Epidermal melanocyte (primary cell): Measurements from ENCODE around the gene DSCAM.

Experiments used
- DNase-seq: peaks from one replicate; pipeline ENCODE4 v3.0.0; 2011; ENCODE audit warnings: low spot score; ENCODE audit not compliant: insufficient read length

DSCAM gene

GRCh38 chr21:40768056-40768455 lies 78.9 kb downstream of the DSCAM start:
- DNase-seq = no peak

- DNase-seq = no peak
Observed at GRCh38 chr21:40766381-40766780, 80.6 kb downstream of the DSCAM start.

GRCh38 chr21:40765811-40766210 lies 81.1 kb downstream of the DSCAM start:
- DNase-seq = no peak

- DNase-seq = no peak
Observed at GRCh38 chr21:40760821-40761220, 86.1 kb downstream of the DSCAM start.

- DNase-seq = no peak
Observed at GRCh38 chr21:40759061-40759460, 87.9 kb downstream of the DSCAM start.

GRCh38 chr21:40757366-40757765 lies 89.6 kb downstream of the DSCAM start:
- DNase-seq = no peak

- DNase-seq = no peak
Observed at GRCh38 chr21:40754466-40754865, 92.5 kb downstream of the DSCAM start.

- DNase-seq = no peak
Observed at GRCh38 chr21:40753756-40754155, 93.2 kb downstream of the DSCAM start.

- no peak for DNase-seq
Observed at GRCh38 chr21:40752125-40752524, 94.8 kb downstream of the DSCAM start.

GRCh38 chr21:40751221-40751620 lies 95.7 kb downstream of the DSCAM start:
- no peak for DNase-seq

GRCh38 chr21:40736145-40736544 lies 110.8 kb downstream of the DSCAM start:
- no peak for DNase-seq

- DNase-seq = no peak
Observed at GRCh38 chr21:40733024-40733397, 113.9 kb downstream of the DSCAM start.

GRCh38 chr21:40732253-40733023 lies 114.5 kb downstream of the DSCAM start:
- no peak for DNase-seq

GRCh38 chr21:40731206-40731605 lies 115.8 kb downstream of the DSCAM start:
- no peak for DNase-seq

- DNase-seq = no peak
Observed at GRCh38 chr21:40730426-40730800, 116.5 kb downstream of the DSCAM start.

GRCh38 chr21:40729761-40730425 lies 117.1 kb downstream of the DSCAM start:
- DNase-seq = no peak

GRCh38 chr21:40723966-40724365 lies 123.0 kb downstream of the DSCAM start:
- DNase-seq = no peak

- DNase-seq = no peak
Observed at GRCh38 chr21:40723317-40723716, 123.6 kb downstream of the DSCAM start.

GRCh38 chr21:40719615-40720014 lies 127.3 kb downstream of the DSCAM start:
- no peak for DNase-seq

- DNase-seq = no peak
Observed at GRCh38 chr21:40717028-40717427, 129.9 kb downstream of the DSCAM start.

GRCh38 chr21:40714536-40714935 lies 132.4 kb downstream of the DSCAM start:
- DNase-seq = no peak

GRCh38 chr21:40707656-40708244 lies 139.2 kb downstream of the DSCAM start:
- no peak for DNase-seq
